ENCODE results near the gene KRTAP5-2. TPM values are rescaled to one million over a fixed set of nuclear protein-coding genes. Genes with fewer than 3 reads are reported as not detected.

KRTAP5-2 gene
- total RNA-seq, 2 donors from 2014 or later, result not detected

GRCh38 chr11:1636291-1636950 lies 38.3 kb upstream of the KRTAP5-2 start:
- Mint-ChIP-seq H3K27me3 (ENCODE audit: insufficient read depth) (peaks cover 29% of the 10 kb centered on the region), H3K9me3 (no peaks in the 10 kb centered on the region), H3K27ac (no peak overlapping the region), H3K4me1 (no peaks in the 10 kb centered on the region), H3K4me3 (no peak overlapping the region), H3K36me3 (ENCODE audit: low read depth) (no peaks in the 10 kb centered on the region)
- Histone ChIP-seq H3K36me3 (ENCODE audit: control insufficient read depth, insufficient read depth, low read length) (no peaks in the 10 kb centered on the region), H3K27me3 (ENCODE audit: control insufficient read depth, insufficient read depth, low read length, poor library complexity, severe bottlenecking) (peaks cover 12% of the 10 kb centered on the region), H3K9ac (ENCODE audit: extremely low read depth, low read length, poor library complexity, severe bottlenecking) (no peak overlapping the region), H3K27ac (ENCODE audit: low read depth, low read length) (no peak overlapping the region), H3K4me3 (ENCODE audit: low read length) (no peak overlapping the region), H3K9me3 (ENCODE audit: control insufficient read depth, low read length) (no peaks in the 10 kb centered on the region), H3K4me1 (ENCODE audit: control insufficient read depth, insufficient read depth, low read length) (no peaks in the 10 kb centered on the region)
- TF ChIP-seq CTCF (conservative IDR thresholded peaks at IDR 0.05), result no peak
- 90 to 93% methylated on average over 7 to 19 of the region's 19 CpGs for WGBS, 2 experiments (ENCODE audit: insufficient coverage in 1 of 2, insufficient read length in 1 of 2)
- DNase-seq, result no peak

- H3K27me3 Mint-ChIP-seq (ENCODE audit: insufficient read depth), result peaks cover 38% of the 10 kb centered on the region
- peaks cover 2% of the 10 kb centered on the region for H3K4me1 Mint-ChIP-seq
- WGBS, 2 experiments (ENCODE audit: insufficient coverage in 1 of 2, insufficient read length in 1 of 2), result 94 to 95% methylated on average over 6 to 10 of the region's 10 CpGs
- H3K9me3 Mint-ChIP-seq, result no peaks in the 10 kb centered on the region
- no peak overlapping the region for H3K4me3 ChIP-seq (ENCODE audit: low read length)
- no peak overlapping the region for H3K27ac Mint-ChIP-seq
- no peaks in the 10 kb centered on the region for H3K4me1 ChIP-seq (ENCODE audit: control insufficient read depth, insufficient read depth, low read length)
- H3K36me3 ChIP-seq (ENCODE audit: control insufficient read depth, insufficient read depth, low read length), result no peaks in the 10 kb centered on the region
- H3K27me3 ChIP-seq (ENCODE audit: control insufficient read depth, insufficient read depth, low read length, poor library complexity, severe bottlenecking), result peaks cover 25% of the 10 kb centered on the region
- no peak overlapping the region for H3K4me3 Mint-ChIP-seq
- no peaks in the 10 kb centered on the region for H3K36me3 Mint-ChIP-seq (ENCODE audit: low read depth)
- no peak overlapping the region for H3K27ac ChIP-seq (ENCODE audit: low read depth, low read length)
- no peaks in the 10 kb centered on the region for H3K9me3 ChIP-seq (ENCODE audit: control insufficient read depth, low read length)
- no peak for TF ChIP-seq CTCF (conservative IDR thresholded peaks at IDR 0.05)
- H3K9ac ChIP-seq (ENCODE audit: extremely low read depth, low read length, poor library complexity, severe bottlenecking), result no peak overlapping the region
- no peak for DNase-seq
Observed at GRCh38 chr11:1633864-1634263, 35.8 kb upstream of the KRTAP5-2 start.

- H3K27me3 Mint-ChIP-seq (ENCODE audit: insufficient read depth), result peaks cover 44% of the 10 kb centered on the region
- Histone ChIP-seq H3K9ac (ENCODE audit: extremely low read depth, low read length, poor library complexity, severe bottlenecking) (no peak overlapping the region), H3K9me3 (ENCODE audit: control insufficient read depth, low read length) (no peaks in the 10 kb centered on the region), H3K4me1 (ENCODE audit: control insufficient read depth, insufficient read depth, low read length) (no peaks in the 10 kb centered on the region), H3K4me3 (ENCODE audit: low read length) (no peak overlapping the region), H3K27ac (ENCODE audit: low read depth, low read length) (no peak overlapping the region), H3K27me3 (ENCODE audit: control insufficient read depth, insufficient read depth, low read length, poor library complexity, severe bottlenecking) (peaks cover 25% of the 10 kb centered on the region), H3K36me3 (ENCODE audit: control insufficient read depth, insufficient read depth, low read length) (no peaks in the 10 kb centered on the region)
- H3K27ac Mint-ChIP-seq, result no peak overlapping the region
- no peak overlapping the region for H3K4me3 Mint-ChIP-seq
- no peak for TF ChIP-seq CTCF (conservative IDR thresholded peaks at IDR 0.05)
- H3K36me3 Mint-ChIP-seq (ENCODE audit: low read depth), result no peaks in the 10 kb centered on the region
- no peaks in the 10 kb centered on the region for H3K9me3 Mint-ChIP-seq
- DNase-seq, result no peak
- 89 to 95% methylated on average over 6 to 11 of the region's 11 CpGs for WGBS, 2 experiments (ENCODE audit: insufficient coverage in 1 of 2, insufficient read length in 1 of 2)
- H3K4me1 Mint-ChIP-seq, result peaks cover 2% of the 10 kb centered on the region
Observed at GRCh38 chr11:1632053-1632714, 34.1 kb upstream of the KRTAP5-2 start.

Data from endodermal cell (in vitro differentiated cells).